CD14-positive monocyte (primary cell): Measurements from ENCODE around the gene RLN3. TPM values are rescaled to one million over a fixed set of nuclear protein-coding genes. Genes with fewer than 3 reads are reported as not detected.

ENCODE experiments used
- DNase-seq, 3 donors: peaks; one replicate each; pipeline ENCODE4 v3.0.0-alpha.2; 2011 to 2022
- H2AFZ ChIP-seq: 2 replicates; pipeline ENCODE4 v1.6.0; 2012; ENCODE audit warnings: mild to moderate bottlenecking, low read depth, low read length, inconsistent platforms; ENCODE audit not compliant: insufficient read depth, poor library complexity, severe bottlenecking
- H3K27ac ChIP-seq, 2 donors: 1 replicate in 1 of 2; 2 replicates in 1 of 2; pipeline ENCODE4 v1.5.1; 2012 to 2013; ENCODE audit warnings: low read length in 2 of 2, control low read depth in 1 of 2, inconsistent platforms in 1 of 2, low read depth in 1 of 2, mild to moderate bottlenecking in 1 of 2
- H3K27me3 ChIP-seq, 2 donors: one replicate each; pipeline versions ENCODE4 v1.6.0 to v1.6.1; 2011 to 2013; ENCODE audit warnings: low read length in 2 of 2; ENCODE audit not compliant: control insufficient read depth in 2 of 2, insufficient read depth in 2 of 2
- H3K36me3 ChIP-seq, 2 donors: replicated peaks in 1 of 2; 1 replicate in 1 of 2; 2 replicates in 1 of 2; pipeline versions ENCODE4 v1.5.1 to v1.6.1; 2012 to 2013; ENCODE audit warnings: low read length in 2 of 2, control low read depth in 1 of 2, inconsistent platforms in 1 of 2, mild to moderate bottlenecking in 1 of 2; ENCODE audit not compliant: insufficient read depth in 2 of 2, control insufficient read depth in 1 of 2
- H3K4me1 ChIP-seq, 2 donors: 1 replicate in 1 of 2; 2 replicates in 1 of 2; pipeline versions ENCODE4 v1.5.1 to v1.6.1; 2012 to 2013; ENCODE audit warnings: low read length in 2 of 2, control low read depth in 1 of 2, inconsistent platforms in 1 of 2, mild to moderate bottlenecking in 1 of 2, moderate library complexity in 1 of 2; ENCODE audit not compliant: insufficient read depth in 2 of 2, control insufficient read depth in 1 of 2
- H3K4me2 ChIP-seq: replicated peaks from 2 replicates; pipeline ENCODE3; 2012; ENCODE audit warnings: low read length, moderate library complexity, mild to moderate bottlenecking; ENCODE audit not compliant: poor library complexity, severe bottlenecking; ENCODE audit errors: extremely low read depth
- H3K4me3 ChIP-seq, 3 experiments: fragments of 200-600 bp in 1 of 3; sonication (generic) in 1 of 3; replicated peaks in 1 of 3; 1 replicate in 2 of 3; 2 replicates in 1 of 3; pipeline ENCODE4 v1.5.1; 2011 to 2013; ENCODE audit warnings: low read length in 3 of 3, mild to moderate bottlenecking in 3 of 3, control low read depth in 2 of 3, low read depth in 2 of 3, inconsistent platforms in 1 of 3, moderate library complexity in 1 of 3
- H3K79me2 ChIP-seq: 2 replicates; pipeline ENCODE4 v1.6.0; 2012; ENCODE audit warnings: mild to moderate bottlenecking, control low read depth, inconsistent platforms, low read length, moderate library complexity; ENCODE audit not compliant: insufficient read depth
- H3K9ac ChIP-seq: 2 replicates; pipeline ENCODE4 v1.6.0; 2017; ENCODE audit warnings: low read length, mild to moderate bottlenecking; ENCODE audit not compliant: insufficient read depth, poor library complexity, severe bottlenecking
- H3K9me3 ChIP-seq, 2 donors: replicated peaks in 1 of 2; 1 replicate in 1 of 2; 2 replicates in 1 of 2; pipeline versions ENCODE4 v1.5.1 to v1.6.1; 2012 to 2013; ENCODE audit warnings: low read length in 2 of 2, control low read depth in 1 of 2; ENCODE audit not compliant: control insufficient read depth in 1 of 2, insufficient read depth in 1 of 2
- H4K20me1 ChIP-seq: 2 replicates; pipeline ENCODE4 v1.6.0; 2012; ENCODE audit warnings: mild to moderate bottlenecking, low read length, control low read depth, moderate library complexity; ENCODE audit not compliant: insufficient read depth
- H3K27ac Mint-ChIP-seq, 7 donors: one replicate each; pipeline ENCODE4 v1.8.0; 2020; ENCODE audit warnings: mild to moderate bottlenecking in 7 of 7, mixed read lengths in 7 of 7, moderate library complexity in 6 of 7, inconsistent platforms in 2 of 7
- H3K27me3 Mint-ChIP-seq, 3 donors: one replicate each; pipeline ENCODE4 v1.8.0; 2021 to 2022; ENCODE audit warnings: low read depth in 3 of 3, mild to moderate bottlenecking in 3 of 3, mixed read lengths in 3 of 3, moderate library complexity in 3 of 3, inconsistent platforms in 1 of 3
- H3K36me3 Mint-ChIP-seq, 2 donors: one replicate each; pipeline ENCODE4 v1.8.0; 2020; ENCODE audit warnings: mixed read lengths in 2 of 2, inconsistent platforms in 1 of 2, mild to moderate bottlenecking in 1 of 2
- H3K4me1 Mint-ChIP-seq: one replicate; pipeline ENCODE4 v1.8.0; 2020; ENCODE audit warnings: mild to moderate bottlenecking, mixed read lengths
- H3K4me3 Mint-ChIP-seq, 2 donors: one replicate each; pipeline ENCODE4 v1.8.0; 2020; ENCODE audit warnings: mild to moderate bottlenecking in 2 of 2, mixed read lengths in 2 of 2, moderate library complexity in 1 of 2
- H3K9me3 Mint-ChIP-seq, 7 donors: one replicate each; pipeline ENCODE4 v1.8.0; 2020 to 2022; ENCODE audit warnings: mixed read lengths in 7 of 7, mild to moderate bottlenecking in 6 of 7, moderate library complexity in 6 of 7, inconsistent platforms in 2 of 7
- WGBS: methylation state at CpG from one replicate; pipeline ENCODE4 v1.1.5; 2013; ENCODE audit warnings: missing lambda C conversion rate; ENCODE audit not compliant: insufficient coverage; 5-methylcytosine and 5-hydroxymethylcytosine counted together
- intact Hi-C, 2 donors: fragments of 100-400 bp; cut with micrococcal nuclease; formaldehyde crosslinking; loops; one replicate each; pipeline versions ENCODE4 v1.15.0 to v1.15.1; 2023
- polyA plus RNA-seq, 3 donors: library from polyadenylated mRNA; depleted of rRNA in 1 of 3; unstranded in 2 of 3; stranded (reverse) in 1 of 3; fragments of 300-500 nt in 2 of 3; fragments of >200 nt in 1 of 3; fragmentation: Illumina TruSeq in 2 of 3; gene quantifications; 1 replicate in 2 of 3; 2 replicates in 1 of 3; pipeline ENCODE4 v1.2.3, GENCODE V29; 2012 to 2021
- TF ChIP-seq, protein P1 (sequence below): fragments of 200-600 bp; IDR thresholded peaks from one replicate; pipeline ENCODE4 v1.8.0; 2022; ENCODE audit warnings: antibody characterized with exemption, mild to moderate bottlenecking

The RLN3 gene
- polyA plus RNA-seq, 3 donors: not detected

DNA sequence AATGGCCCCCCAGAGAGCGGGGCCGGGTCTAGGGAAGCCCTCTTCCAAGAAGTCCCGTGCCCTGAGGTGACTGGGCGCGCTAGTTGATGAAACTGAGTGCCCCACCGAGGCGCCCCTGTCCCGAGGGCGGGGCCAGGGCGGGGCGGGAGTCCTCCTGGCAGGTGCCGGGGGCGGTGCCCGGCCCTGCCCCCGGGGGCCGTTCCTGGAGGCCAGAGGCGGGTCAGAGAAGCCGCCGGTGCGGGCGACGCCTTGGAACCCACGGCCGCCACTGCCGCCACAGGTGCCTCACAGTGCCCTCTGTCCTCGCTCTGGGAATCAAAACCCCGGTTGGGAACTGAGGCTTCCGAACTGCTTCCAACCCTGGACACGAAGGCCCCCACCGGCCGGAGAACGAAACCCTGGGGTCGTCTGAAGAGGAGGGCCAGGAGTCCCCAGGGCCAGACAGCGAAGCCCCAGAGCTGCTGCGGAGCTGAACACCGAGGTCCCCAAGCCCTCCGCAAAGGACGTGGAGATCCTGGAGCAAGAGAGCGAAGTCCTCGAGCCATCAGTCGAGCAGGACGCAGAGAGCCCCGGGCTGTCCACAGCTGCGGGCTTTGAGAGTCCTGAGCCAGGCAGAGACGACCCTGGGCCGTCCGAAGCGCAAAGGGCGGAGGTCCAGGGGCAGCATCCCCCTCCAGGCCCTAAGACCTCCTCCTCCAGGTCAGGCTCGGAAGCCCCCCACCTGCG, 44.8 kb downstream of the RLN3 start, which contains the start of gene MISP3:
Gene MISP3, plus strand, starts transcription at position 252 of the 726 bp plus-strand sequence. CDS start 524 bp downstream, outside the sequence.
- Histone ChIP-seq H3K9me3 (no peaks in the 10 kb centered on the region), H3K4me2 (peak within 1 kb of the TSS; percentile 100), H3K27me3 (peaks cover 0 to 22% of the 10 kb centered on the region in 2 donors), H3K9ac (peak within 1 kb of the TSS; percentile 70), H2AFZ (peak within 1 kb of the TSS; percentile 91), H3K79me2 (no peaks in the 10 kb centered on the region), H4K20me1 (no peaks in the 10 kb centered on the region), H3K36me3 (no peaks in the 10 kb centered on the region), H3K4me1 (peaks cover 54 to 60% of the 10 kb centered on the region in 2 donors), H3K4me3 (peak within 1 kb of the TSS; percentile 50 to 95 (median 67)), H3K27ac (peak within 1 kb of the TSS in 1 of 2 donors; percentile 56)
- Mint-ChIP-seq H3K36me3 (peaks cover 0 to 3% of the 10 kb centered on the region in 2 donors), H3K4me1 (peaks cover 39% of the 10 kb centered on the region), H3K27ac (peak within 1 kb of the TSS in 4 of 7 donors; percentile 32 to 88 (median 76)), H3K4me3 (peak within 1 kb of the TSS; percentile 97 to 99), H3K27me3 (peaks cover 18 to 45% (median 34%) of the 10 kb centered on the region in 3 donors), H3K9me3 (no peaks in the 10 kb centered on the region)
- intact Hi-C loops: loop anchor here in 1 of 2 donors (5.0 kb wide), 1 partner anchor 190 kb away; no protein-coding TSS in a partner anchor
- peak in 1 of 3 donors; percentile 17 for DNase-seq
- 1% methylated on average over 51 of the region's 51 CpGs for WGBS
- TF ChIP-seq, protein P1, sequence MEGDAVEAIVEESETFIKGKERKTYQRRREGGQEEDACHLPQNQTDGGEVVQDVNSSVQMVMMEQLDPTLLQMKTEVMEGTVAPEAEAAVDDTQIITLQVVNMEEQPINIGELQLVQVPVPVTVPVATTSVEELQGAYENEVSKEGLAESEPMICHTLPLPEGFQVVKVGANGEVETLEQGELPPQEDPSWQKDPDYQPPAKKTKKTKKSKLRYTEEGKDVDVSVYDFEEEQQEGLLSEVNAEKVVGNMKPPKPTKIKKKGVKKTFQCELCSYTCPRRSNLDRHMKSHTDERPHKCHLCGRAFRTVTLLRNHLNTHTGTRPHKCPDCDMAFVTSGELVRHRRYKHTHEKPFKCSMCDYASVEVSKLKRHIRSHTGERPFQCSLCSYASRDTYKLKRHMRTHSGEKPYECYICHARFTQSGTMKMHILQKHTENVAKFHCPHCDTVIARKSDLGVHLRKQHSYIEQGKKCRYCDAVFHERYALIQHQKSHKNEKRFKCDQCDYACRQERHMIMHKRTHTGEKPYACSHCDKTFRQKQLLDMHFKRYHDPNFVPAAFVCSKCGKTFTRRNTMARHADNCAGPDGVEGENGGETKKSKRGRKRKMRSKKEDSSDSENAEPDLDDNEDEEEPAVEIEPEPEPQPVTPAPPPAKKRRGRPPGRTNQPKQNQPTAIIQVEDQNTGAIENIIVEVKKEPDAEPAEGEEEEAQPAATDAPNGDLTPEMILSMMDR: no peak

GRCh38 chr19:14073261-14073924, 45.4 kb downstream of the RLN3 start:
- Histone ChIP-seq H3K4me1 (peaks cover 61 to 67% of the 10 kb centered on the region in 2 donors), H3K4me2 (peak overlapping the region; percentile 100), H3K27me3 (peaks cover 0 to 22% of the 10 kb centered on the region in 2 donors), H3K4me3 (peak overlapping the region; percentile 50 to 95 (median 67)), H2AFZ (peak overlapping the region; percentile 91), H4K20me1 (no peaks in the 10 kb centered on the region), H3K36me3 (no peaks in the 10 kb centered on the region), H3K9ac (peak overlapping the region; percentile 70), H3K27ac (peak overlapping the region; percentile 27 to 56), H3K79me2 (no peaks in the 10 kb centered on the region), H3K9me3 (no peaks in the 10 kb centered on the region)
- Mint-ChIP-seq H3K36me3 (peaks cover 0 to 3% of the 10 kb centered on the region in 2 donors), H3K9me3 (no peaks in the 10 kb centered on the region), H3K27ac (peak overlapping the region in 4 of 7 donors; percentile 79 to 89 (median 87)), H3K27me3 (peaks cover 18 to 45% (median 34%) of the 10 kb centered on the region in 3 donors), H3K4me3 (peak overlapping the region; percentile 97 to 99), H3K4me1 (peaks cover 46% of the 10 kb centered on the region)
- TF ChIP-seq, protein P1: peak; percentile 58
- under 1% methylated on average over 106 of the region's 106 CpGs for WGBS
- intact Hi-C loops: loop anchor here in 1 of 2 donors (5.0 kb wide), 1 partner anchor 191 kb away; no protein-coding TSS in a partner anchor
- peak; percentile 65 to 66 (median 66) for DNase-seq
